Colon (tissue), 2 donors: ENCODE results near the gene UBFD1.
"Not testable (repeated sequence)": the region's sequence is repeated elsewhere in the genome, so short reads cannot be mapped to it uniquely, and the experiment has no call there.

Experiments
- FAIRE-seq: peaks from 2 replicates; lab custom pipeline; 2012; peaks lifted over from hg19 to GRCh38; lab: Jason Lieb, UNC
- donor health status: control.
- donor health status: control.

Gene UBFD1

GRCh38 chr16:23609929-23610328 is 52.4 kb downstream of the UBFD1 start:
- no peak for FAIRE-seq

GRCh38 chr16:23610905-23611304 is 53.4 kb downstream of the UBFD1 start:
- not testable (repeated sequence) for FAIRE-seq

DNA sequence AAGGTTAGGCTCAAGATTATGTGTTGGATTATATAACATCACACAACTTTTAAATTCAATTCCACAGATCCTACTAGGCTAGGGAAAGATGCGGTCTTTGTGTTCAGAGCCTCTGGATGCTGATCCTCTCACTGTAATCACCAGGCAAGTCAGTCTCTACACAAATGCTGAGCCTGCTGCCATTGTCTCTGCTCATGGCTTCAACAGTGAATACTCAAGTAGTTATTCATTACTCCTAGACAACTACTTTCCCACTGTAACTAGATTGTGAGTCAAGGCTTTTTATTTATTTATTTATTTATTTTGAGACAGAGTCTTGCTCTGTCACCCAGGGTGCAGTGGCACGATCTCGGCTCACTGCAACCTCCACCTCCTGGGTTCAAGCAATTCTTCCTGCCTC is 54.4 kb downstream of the UBFD1 start:
- FAIRE-seq: no peak

DNA sequence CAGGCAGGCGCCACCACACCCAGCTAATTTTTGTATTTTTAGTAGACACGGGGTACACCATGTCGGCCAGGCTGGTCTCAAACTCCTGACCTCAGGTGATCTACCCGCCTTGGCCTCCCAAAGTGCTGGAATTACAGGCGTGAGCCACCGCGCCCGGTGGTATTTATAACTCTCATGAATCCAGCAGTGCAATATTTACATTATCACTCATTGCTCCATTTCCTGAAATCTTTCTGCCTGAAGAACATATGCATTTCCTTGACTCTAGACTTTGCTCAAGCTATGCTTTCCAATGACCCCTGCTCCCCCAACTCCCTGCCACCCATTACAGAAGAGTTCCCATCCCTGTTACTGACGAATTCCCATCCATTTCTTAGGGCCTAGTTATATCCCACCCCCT is 58.3 kb downstream of the UBFD1 start:
- FAIRE-seq: no peak
